H1 (cell line): Measurements from ENCODE around the gene ZSCAN29.

Experiments used
- GABPA ChIP-seq: IDR thresholded peaks from 2 replicates; pipeline ENCODE4 v1.6.1; 2011; ENCODE audit warnings: mild to moderate bottlenecking, low read length, moderate library complexity, borderline replicate concordance; ENCODE audit not compliant: insufficient read depth
- RNF2 ChIP-seq: fragments of 200-900, 300-1000 bp; sonication (generic); IDR thresholded peaks from 2 replicates; pipeline ENCODE4 v1.7.1; 2016; ENCODE audit warnings: borderline replicate concordance, low read depth, mild to moderate bottlenecking, antibody characterized with exemption, low read length; ENCODE audit not compliant: poor library complexity, severe bottlenecking; ENCODE audit errors: missing control alignments
- SIRT6 ChIP-seq: IDR thresholded peaks from one replicate; pipeline ENCODE4 v1.7.1; 2012; ENCODE audit warnings: low read length, inconsistent platforms
- SIX5 ChIP-seq: IDR thresholded peaks from 2 replicates; pipeline ENCODE4 v1.6.1; 2011; ENCODE audit warnings: mild to moderate bottlenecking, low read depth, low read length
- TF ChIP-seq, protein P1 (sequence below), 3 experiments: IDR thresholded peaks; 1 replicate in 2 of 3; 2 replicates in 1 of 3; pipeline versions ENCODE4 v1.5.1 to v1.6.1; 2011; ENCODE audit warnings: low read length in 3 of 3, mild to moderate bottlenecking in 3 of 3, inconsistent platforms in 2 of 3, low read depth in 1 of 3, moderate library complexity in 1 of 3; ENCODE audit not compliant: insufficient read depth in 1 of 3; ENCODE audit errors: control extremely low read depth in 1 of 3

DNA sequence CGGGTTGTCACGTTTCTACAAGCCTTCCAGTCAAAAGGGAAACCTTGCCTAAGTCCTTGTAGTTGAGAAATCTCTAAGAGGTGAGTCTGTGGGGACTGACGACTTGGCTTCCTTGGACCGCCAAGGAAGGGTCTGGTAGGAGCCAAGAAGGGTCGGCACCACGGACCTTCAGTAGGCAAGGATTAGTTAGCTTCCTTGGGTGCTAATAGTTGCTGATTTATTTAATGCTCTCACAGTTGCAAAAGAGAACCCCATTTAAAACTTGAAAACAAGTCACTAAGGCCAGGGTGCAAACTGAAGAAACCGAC, 40.1 kb downstream of the ZSCAN29 start:
- TF ChIP-seq, protein P1, sequence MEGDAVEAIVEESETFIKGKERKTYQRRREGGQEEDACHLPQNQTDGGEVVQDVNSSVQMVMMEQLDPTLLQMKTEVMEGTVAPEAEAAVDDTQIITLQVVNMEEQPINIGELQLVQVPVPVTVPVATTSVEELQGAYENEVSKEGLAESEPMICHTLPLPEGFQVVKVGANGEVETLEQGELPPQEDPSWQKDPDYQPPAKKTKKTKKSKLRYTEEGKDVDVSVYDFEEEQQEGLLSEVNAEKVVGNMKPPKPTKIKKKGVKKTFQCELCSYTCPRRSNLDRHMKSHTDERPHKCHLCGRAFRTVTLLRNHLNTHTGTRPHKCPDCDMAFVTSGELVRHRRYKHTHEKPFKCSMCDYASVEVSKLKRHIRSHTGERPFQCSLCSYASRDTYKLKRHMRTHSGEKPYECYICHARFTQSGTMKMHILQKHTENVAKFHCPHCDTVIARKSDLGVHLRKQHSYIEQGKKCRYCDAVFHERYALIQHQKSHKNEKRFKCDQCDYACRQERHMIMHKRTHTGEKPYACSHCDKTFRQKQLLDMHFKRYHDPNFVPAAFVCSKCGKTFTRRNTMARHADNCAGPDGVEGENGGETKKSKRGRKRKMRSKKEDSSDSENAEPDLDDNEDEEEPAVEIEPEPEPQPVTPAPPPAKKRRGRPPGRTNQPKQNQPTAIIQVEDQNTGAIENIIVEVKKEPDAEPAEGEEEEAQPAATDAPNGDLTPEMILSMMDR (IDR thresholded peaks at IDR 0.05; ENCODE audit: control extremely low read depth in 1 of 3, insufficient read depth in 1 of 3, low read depth in 1 of 3, low read length in 3 of 3) = no peak
- TF ChIP-seq SIX5 (no peak), RNF2 (no peak), GABPA (no peak), SIRT6 (no peak)
